ENCODE measurements around the gene GRIN3A.

DNA sequence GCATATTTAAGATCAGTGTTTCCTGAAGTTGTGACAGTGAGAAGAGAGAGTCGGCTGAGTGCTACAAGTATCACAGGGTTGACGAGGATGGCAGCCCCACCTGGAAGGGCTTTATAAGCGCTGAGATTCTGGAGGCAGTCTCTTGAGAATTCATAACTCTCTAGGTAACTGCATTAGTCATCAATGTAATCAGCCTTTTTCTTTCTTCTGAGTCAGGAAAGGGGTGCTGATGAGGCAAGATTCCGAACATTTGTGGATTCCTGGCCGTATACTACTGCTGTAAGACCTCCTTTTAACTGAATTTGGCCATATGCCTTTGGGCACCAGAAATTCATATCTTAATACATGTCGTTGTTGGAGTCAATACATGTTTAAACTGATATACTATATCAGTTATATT is 211.4 kb downstream of the GRIN3A start:
- TF ChIP-seq, protein P1, sequence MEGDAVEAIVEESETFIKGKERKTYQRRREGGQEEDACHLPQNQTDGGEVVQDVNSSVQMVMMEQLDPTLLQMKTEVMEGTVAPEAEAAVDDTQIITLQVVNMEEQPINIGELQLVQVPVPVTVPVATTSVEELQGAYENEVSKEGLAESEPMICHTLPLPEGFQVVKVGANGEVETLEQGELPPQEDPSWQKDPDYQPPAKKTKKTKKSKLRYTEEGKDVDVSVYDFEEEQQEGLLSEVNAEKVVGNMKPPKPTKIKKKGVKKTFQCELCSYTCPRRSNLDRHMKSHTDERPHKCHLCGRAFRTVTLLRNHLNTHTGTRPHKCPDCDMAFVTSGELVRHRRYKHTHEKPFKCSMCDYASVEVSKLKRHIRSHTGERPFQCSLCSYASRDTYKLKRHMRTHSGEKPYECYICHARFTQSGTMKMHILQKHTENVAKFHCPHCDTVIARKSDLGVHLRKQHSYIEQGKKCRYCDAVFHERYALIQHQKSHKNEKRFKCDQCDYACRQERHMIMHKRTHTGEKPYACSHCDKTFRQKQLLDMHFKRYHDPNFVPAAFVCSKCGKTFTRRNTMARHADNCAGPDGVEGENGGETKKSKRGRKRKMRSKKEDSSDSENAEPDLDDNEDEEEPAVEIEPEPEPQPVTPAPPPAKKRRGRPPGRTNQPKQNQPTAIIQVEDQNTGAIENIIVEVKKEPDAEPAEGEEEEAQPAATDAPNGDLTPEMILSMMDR (IDR thresholded peaks at IDR 0.05): no peak
- TF ChIP-seq POLR2AphosphoS5 (IDR thresholded peaks at IDR 0.05) (no peak), POLR2A (IDR thresholded peaks at IDR 0.05) (no peak), EP300 (IDR thresholded peaks at IDR 0.05) (no peak)
